Mucosa of descending colon (tissue), 3 donors: Measurements from ENCODE around the gene LARP6. TPM values are rescaled to one million over a fixed set of nuclear protein-coding genes. Genes with fewer than 3 reads are reported as not detected.

Experiments used
- ATAC-seq: fragments of 200-7000 bp; cut with Tn5 transposase; one replicate; pipeline ENCODE4 v1.9.1; 2020; ENCODE audit warnings: mild to moderate bottlenecking, moderate library complexity
- DNase-seq, 3 donors: peaks; one replicate each; pipeline ENCODE4 v3.0.0-alpha.2; 2020
- H3K36me3 ChIP-seq: fragments of 200-600 bp; one replicate; pipeline ENCODE4 v1.8.0; 2021; ENCODE audit warnings: low read depth, mild to moderate bottlenecking
- H3K4me1 ChIP-seq: fragments of 200-600 bp; one replicate; pipeline ENCODE4 v1.8.0; 2021; ENCODE audit warnings: low read depth, mild to moderate bottlenecking
- H3K4me3 ChIP-seq: fragments of 200-600 bp; one replicate; pipeline ENCODE4 v1.8.0; 2021; ENCODE audit warnings: mild to moderate bottlenecking
- H3K9me3 ChIP-seq: fragments of 200-600 bp; one replicate; pipeline ENCODE4 v1.8.0; 2021; ENCODE audit warnings: mild to moderate bottlenecking
- CTCF ChIP-seq: fragments of 200-600 bp; IDR thresholded peaks from one replicate; pipeline ENCODE4 v1.8.0; 2022; ENCODE audit warnings: antibody characterized with exemption, mild to moderate bottlenecking
- intact Hi-C, 2 donors: fragments of 100-400 bp; cut with DNase I in 1 of 2; cut with micrococcal nuclease in 1 of 2; formaldehyde crosslinking; loops; one replicate each; pipeline versions ENCODE4 v1.11.0 to v1.11.1; 2022; cut with DNase I, micrococcal nuclease
- total RNA-seq, 3 donors: library from RNA; stranded (reverse); fragmentation: NEBNext Ultra II Directional in 2 of 3; extraction: Animal tissue kit (Norgen Biotek cat#: 25700) in 2 of 3; gene quantifications; one replicate each; pipeline versions ENCODE4 v1.2.1 to v1.2.4, GENCODE V29; 2021 to 2023
- donor health status: DM: no; HTN: no; CAD: no; lungs with moderate emphysema.
- donor health status: DM: no; HTN: no; CAD: no.
- donor health status: DM: no; HTN: yes; CAD: no.

The LARP6 gene
- total RNA-seq, 3 donors from 2014 or later, result 0.55 to 24.8 (median 3.8) TPM

GRCh38 chr15:70852501-70853317 lies 1.2 kb downstream of the LARP6 start:
- no peaks in the 10 kb centered on the region for H3K36me3 ChIP-seq
- intact Hi-C loops, result no loop called here
- DNase-seq (no peak), ATAC-seq (no peak)
- no peaks in the 10 kb centered on the region for H3K9me3 ChIP-seq
- TF ChIP-seq CTCF, result no peak
- no peaks in the 10 kb centered on the region for H3K4me1 ChIP-seq
- no peak overlapping the region for H3K4me3 ChIP-seq

GRCh38 chr15:70851889-70852288 lies 2.1 kb downstream of the LARP6 start:
- Histone ChIP-seq H3K4me3 (no peak overlapping the region), H3K4me1 (no peaks in the 10 kb centered on the region), H3K36me3 (no peaks in the 10 kb centered on the region), H3K9me3 (no peaks in the 10 kb centered on the region)
- no peak for TF ChIP-seq CTCF
- ATAC-seq, result no peak
- intact Hi-C loops, result no loop called here
- DNase-seq, result no peak

- no peak for TF ChIP-seq CTCF
- DNase-seq (no peak), ATAC-seq (no peak)
- no peaks in the 10 kb centered on the region for H3K36me3 ChIP-seq
- intact Hi-C loops, result no loop called here
- no peaks in the 10 kb centered on the region for H3K9me3 ChIP-seq
- H3K4me3 ChIP-seq, result no peak overlapping the region
- no peaks in the 10 kb centered on the region for H3K4me1 ChIP-seq
Observed at GRCh38 chr15:70845602-70846360, 8.2 kb downstream of the LARP6 start.

GRCh38 chr15:70837476-70837875 lies 16.5 kb downstream of the LARP6 start:
- no peak for DNase-seq
- no peak for TF ChIP-seq CTCF
- Histone ChIP-seq H3K4me1 (no peaks in the 10 kb centered on the region), H3K4me3 (no peak overlapping the region), H3K9me3 (no peaks in the 10 kb centered on the region), H3K36me3 (no peaks in the 10 kb centered on the region)
- ATAC-seq, result no peak
- intact Hi-C loops, result no loop called here

GRCh38 chr15:70835841-70836240 lies 18.1 kb downstream of the LARP6 start:
- no peaks in the 10 kb centered on the region for H3K9me3 ChIP-seq
- intact Hi-C loops, result no loop called here
- H3K4me1 ChIP-seq, result no peaks in the 10 kb centered on the region
- no peaks in the 10 kb centered on the region for H3K36me3 ChIP-seq
- no peak for TF ChIP-seq CTCF
- ATAC-seq (no peak), DNase-seq (no peak)
- H3K4me3 ChIP-seq, result no peak overlapping the region
